Tibial nerve (tissue), 4 donors: ENCODE results near the gene NSMCE4A. TPM values are rescaled to one million over a fixed set of nuclear protein-coding genes. Genes with fewer than 3 reads are reported as not detected.
"Not testable (repeated sequence)": the region's sequence is repeated elsewhere in the genome, so short reads cannot be mapped to it uniquely, and the experiment has no call there.

Experiments used
- DNase-seq, 2 donors: peaks; one replicate each; pipeline ENCODE4 v3.0.0-alpha.2; 2019; ENCODE audit warnings: low spot score in 2 of 2
- H3K27ac ChIP-seq, 4 donors: fragments of 200-600 bp; sonication (generic) in 3 of 4; one replicate each; pipeline ENCODE4 v1.5.1; 2017 to 2019; ENCODE audit warnings: mild to moderate bottlenecking in 1 of 4
- H3K27me3 ChIP-seq, 2 donors: fragments of 200-600 bp; sonication (generic) in 1 of 2; one replicate each; pipeline versions ENCODE4 v1.5.1 to v1.6.0; 2017 to 2019
- H3K36me3 ChIP-seq, 3 donors: fragments of 200-600 bp; sonication (generic); one replicate each; pipeline ENCODE4 v1.5.1; 2018 to 2019
- H3K4me1 ChIP-seq, 4 donors: fragments of 200-600 bp; sonication (generic) in 3 of 4; one replicate each; pipeline ENCODE4 v1.5.1; 2017 to 2019
- H3K4me3 ChIP-seq, 4 donors: fragments of 200-600 bp; sonication (generic) in 3 of 4; one replicate each; pipeline ENCODE4 v1.5.1; 2017 to 2019; ENCODE audit warnings: mild to moderate bottlenecking in 1 of 4, moderate library complexity in 1 of 4
- H3K9me3 ChIP-seq, 4 donors: fragments of 200-600 bp; sonication (generic) in 3 of 4; one replicate each; pipeline ENCODE4 v1.5.1; 2017 to 2019
- CTCF ChIP-seq, 5 experiments: fragments of 200-600 bp in 3 of 5; fragments of 450-650 bp in 2 of 5; sonication (generic) in 3 of 5; IDR thresholded peaks; one replicate each; pipeline ENCODE4 v1.5.1; 2016 to 2019; ENCODE audit warnings: antibody characterized with exemption in 5 of 5, mild to moderate bottlenecking in 3 of 5, moderate library complexity in 2 of 5
- EP300 ChIP-seq, 2 donors: sonication (generic); formaldehyde crosslinking; IDR thresholded peaks; one replicate each; pipeline ENCODE4 v1.6.1; 2017; ENCODE audit warnings: antibody characterized with exemption in 2 of 2, mild to moderate bottlenecking in 1 of 2
- POLR2A ChIP-seq, 2 donors: fragments of 450-650 bp; IDR thresholded peaks; one replicate each; pipeline ENCODE4 v1.6.1; 2017; ENCODE audit warnings: antibody characterized with exemption in 2 of 2, mild to moderate bottlenecking in 2 of 2, moderate library complexity in 2 of 2
- WGBS, 2 donors: methylation state at CpG; one replicate each; pipeline ENCODE4 v1.1.5; 2018; 5-methylcytosine and 5-hydroxymethylcytosine counted together
- total RNA-seq, 4 donors: library from RNA; depleted of rRNA; stranded (reverse); fragments of >200 nt; gene quantifications; one replicate each; pipeline ENCODE4 v1.1.0, GENCODE V29; 2016

Gene NSMCE4A
- total RNA-seq, 4 donors from 2014 or later: 70.1 to 102 (median 82.4) TPM

DNA sequence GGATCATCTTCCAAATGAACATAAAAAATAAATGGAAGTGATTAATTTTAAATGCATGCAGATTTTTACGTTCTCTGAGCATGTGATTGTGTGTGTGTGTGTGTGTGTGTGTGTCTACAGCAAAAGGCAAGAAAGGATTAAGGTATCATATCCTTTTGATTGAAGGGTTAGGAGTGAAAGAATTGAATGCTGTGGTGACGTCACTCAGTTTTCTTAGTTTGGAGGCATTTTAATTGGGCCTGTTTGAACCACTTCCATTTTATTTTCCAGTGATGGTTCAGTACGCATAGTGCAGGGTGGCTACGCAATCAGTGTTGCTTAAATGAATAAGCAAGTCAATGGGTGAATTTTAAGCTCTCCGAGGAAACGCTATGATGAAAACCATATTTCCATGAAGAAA lies 45.2 kb upstream of the NSMCE4A start:
- peaks cover 0 to 8% (median 0%) of the 10 kb centered on the region in 4 donors for H3K4me1 ChIP-seq
- no peak for DNase-seq
- H3K27ac ChIP-seq: no peak overlapping the region
- TF ChIP-seq POLR2A (IDR thresholded peaks at IDR 0.05) (no peak), EP300 (IDR thresholded peaks at IDR 0.05) (no peak), CTCF (IDR thresholded peaks at IDR 0.05) (no peak)
- no peaks in the 10 kb centered on the region for H3K9me3 ChIP-seq
- H3K36me3 ChIP-seq: no peaks in the 10 kb centered on the region
- no peak overlapping the region for H3K4me3 ChIP-seq
- H3K27me3 ChIP-seq: no peaks in the 10 kb centered on the region
- WGBS, 2 donors: 92 to 93% methylated on average over 6 of the region's 6 CpGs

- no peak for TF ChIP-seq CTCF (IDR thresholded peaks at IDR 0.05)
- TF ChIP-seq POLR2A (IDR thresholded peaks at IDR 0.05): no peak
- no peak for TF ChIP-seq EP300 (IDR thresholded peaks at IDR 0.05)
- H3K4me3 ChIP-seq: peak overlapping the region in 2 of 4 donors; percentile 11 to 24
- H3K27ac ChIP-seq: peak overlapping the region in 1 of 4 donors; percentile 51
- peaks cover 0 to 8% (median 0%) of the 10 kb centered on the region in 4 donors for H3K4me1 ChIP-seq
- H3K27me3 ChIP-seq: no peaks in the 10 kb centered on the region
- no peaks in the 10 kb centered on the region for H3K9me3 ChIP-seq
- H3K36me3 ChIP-seq: no peaks in the 10 kb centered on the region
- 52 to 62% methylated on average over 24 of the region's 24 CpGs for WGBS, 2 donors
- no peak for DNase-seq
Measured at GRCh38 chr10:122019414-122019975, 44.5 kb upstream of the NSMCE4A start.

GRCh38 chr10:122018951-122019413 lies 44.0 kb upstream of the NSMCE4A start:
- Histone ChIP-seq H3K4me3 (peak overlapping the region in 2 of 4 donors; percentile 11 to 24), H3K36me3 (no peaks in the 10 kb centered on the region), H3K27ac (peak overlapping the region in 2 of 4 donors; percentile 4 to 58)

DNA sequence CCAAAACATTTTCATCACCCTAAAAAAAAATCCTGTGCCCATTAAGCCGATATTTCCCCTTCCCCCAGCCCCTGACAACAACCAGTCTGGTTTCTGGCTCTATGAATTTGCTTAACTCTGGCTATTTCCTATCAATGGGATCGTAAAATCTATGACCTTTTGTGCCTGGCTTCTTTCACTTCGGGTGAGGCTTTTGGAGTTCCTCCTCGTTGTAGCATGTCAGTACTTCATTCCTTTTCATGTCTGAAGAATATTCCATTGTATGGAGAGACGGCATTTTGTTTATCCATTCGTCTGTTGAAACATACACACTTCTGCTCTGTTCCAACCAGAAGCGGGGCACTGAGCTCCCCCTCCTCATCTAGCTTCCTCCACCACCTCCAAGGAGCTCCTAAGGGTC lies 43.5 kb upstream of the NSMCE4A start:
- Histone ChIP-seq H3K4me1 (peaks cover 0 to 8% (median 0%) of the 10 kb centered on the region in 4 donors), H3K9me3 (no peaks in the 10 kb centered on the region), H3K4me3 (peak overlapping the region in 2 of 4 donors; percentile 11 to 24), H3K36me3 (no peaks in the 10 kb centered on the region), H3K27me3 (no peaks in the 10 kb centered on the region), H3K27ac (peak overlapping the region in 2 of 4 donors; percentile 4 to 58)
- TF ChIP-seq CTCF (IDR thresholded peaks at IDR 0.05) (no peak), POLR2A (IDR thresholded peaks at IDR 0.05) (no peak), EP300 (IDR thresholded peaks at IDR 0.05) (no peak)
- no peak for DNase-seq
- 27 to 37% methylated on average over 7 of the region's 7 CpGs for WGBS, 2 donors

More at GRCh38 chr10:122018951-122019413, 44.0 kb upstream of the NSMCE4A start:
- Histone ChIP-seq H3K9me3 (no peaks in the 10 kb centered on the region), H3K4me1 (peaks cover 0 to 8% (median 0%) of the 10 kb centered on the region in 4 donors), H3K27me3 (no peaks in the 10 kb centered on the region)
- DNase-seq: no peak
- WGBS, 2 donors: 50 to 60% methylated on average over 16 of the region's 16 CpGs
- TF ChIP-seq POLR2A (IDR thresholded peaks at IDR 0.05): no peak
- no peak for TF ChIP-seq CTCF (IDR thresholded peaks at IDR 0.05)
- TF ChIP-seq EP300 (IDR thresholded peaks at IDR 0.05): no peak

DNA sequence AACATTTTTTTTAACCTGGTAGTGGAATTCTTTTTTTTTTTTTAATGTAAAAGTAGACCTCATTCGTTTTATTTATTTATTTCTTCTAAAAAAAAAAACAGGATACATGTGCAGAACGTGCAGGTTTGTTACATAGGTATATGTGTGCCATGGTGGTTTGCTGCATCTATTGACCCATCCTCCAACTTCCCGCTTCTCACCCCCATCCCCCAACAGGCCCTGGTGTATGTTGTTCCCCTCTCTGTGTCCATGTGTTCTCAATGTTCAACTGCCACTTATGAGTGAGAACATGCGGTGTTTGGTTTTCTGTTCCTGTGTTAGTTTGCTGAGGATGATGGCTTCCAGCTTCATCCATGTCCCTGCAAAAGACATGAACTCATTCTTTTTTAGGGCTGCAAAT lies 42.9 kb upstream of the NSMCE4A start:
- not testable (repeated sequence) for DNase-seq, H3K27ac ChIP-seq, H3K4me1 ChIP-seq, H3K4me3 ChIP-seq, H3K36me3 ChIP-seq, H3K9me3 ChIP-seq, H3K27me3 ChIP-seq
- WGBS, 2 donors: 78 to 79% methylated on average over 4 of the region's 4 CpGs
